Measurements from ENCODE around the gene PFDN1. TPM values are rescaled to one million over a fixed set of nuclear protein-coding genes. Genes with fewer than 3 reads are reported as not detected.

Gene PFDN1
- total and polyA plus RNA-seq, 2 experiments from 2014 or later, result 119 to 256 TPM

DNA sequence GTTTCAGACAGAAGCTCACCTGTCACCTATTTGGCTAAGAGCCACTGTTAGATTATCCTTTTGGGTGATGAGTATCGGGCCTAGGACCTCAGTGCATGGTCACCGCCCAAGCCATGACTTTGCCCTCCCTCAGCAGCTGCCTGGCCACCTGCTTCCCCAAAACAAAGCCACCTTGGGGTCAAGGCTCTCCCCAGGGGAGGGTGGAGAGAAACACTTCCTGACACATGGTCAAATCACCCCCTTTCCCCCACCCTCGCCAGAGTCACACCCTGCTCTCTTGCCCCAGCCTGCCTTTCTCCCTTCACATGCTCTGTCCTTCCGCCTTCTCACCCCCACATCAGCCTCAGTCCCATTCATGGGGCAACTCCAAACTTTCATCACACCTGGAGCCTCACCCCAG, 45.2 kb upstream of the PFDN1 start (continued):
- TF ChIP-seq, protein P1, sequence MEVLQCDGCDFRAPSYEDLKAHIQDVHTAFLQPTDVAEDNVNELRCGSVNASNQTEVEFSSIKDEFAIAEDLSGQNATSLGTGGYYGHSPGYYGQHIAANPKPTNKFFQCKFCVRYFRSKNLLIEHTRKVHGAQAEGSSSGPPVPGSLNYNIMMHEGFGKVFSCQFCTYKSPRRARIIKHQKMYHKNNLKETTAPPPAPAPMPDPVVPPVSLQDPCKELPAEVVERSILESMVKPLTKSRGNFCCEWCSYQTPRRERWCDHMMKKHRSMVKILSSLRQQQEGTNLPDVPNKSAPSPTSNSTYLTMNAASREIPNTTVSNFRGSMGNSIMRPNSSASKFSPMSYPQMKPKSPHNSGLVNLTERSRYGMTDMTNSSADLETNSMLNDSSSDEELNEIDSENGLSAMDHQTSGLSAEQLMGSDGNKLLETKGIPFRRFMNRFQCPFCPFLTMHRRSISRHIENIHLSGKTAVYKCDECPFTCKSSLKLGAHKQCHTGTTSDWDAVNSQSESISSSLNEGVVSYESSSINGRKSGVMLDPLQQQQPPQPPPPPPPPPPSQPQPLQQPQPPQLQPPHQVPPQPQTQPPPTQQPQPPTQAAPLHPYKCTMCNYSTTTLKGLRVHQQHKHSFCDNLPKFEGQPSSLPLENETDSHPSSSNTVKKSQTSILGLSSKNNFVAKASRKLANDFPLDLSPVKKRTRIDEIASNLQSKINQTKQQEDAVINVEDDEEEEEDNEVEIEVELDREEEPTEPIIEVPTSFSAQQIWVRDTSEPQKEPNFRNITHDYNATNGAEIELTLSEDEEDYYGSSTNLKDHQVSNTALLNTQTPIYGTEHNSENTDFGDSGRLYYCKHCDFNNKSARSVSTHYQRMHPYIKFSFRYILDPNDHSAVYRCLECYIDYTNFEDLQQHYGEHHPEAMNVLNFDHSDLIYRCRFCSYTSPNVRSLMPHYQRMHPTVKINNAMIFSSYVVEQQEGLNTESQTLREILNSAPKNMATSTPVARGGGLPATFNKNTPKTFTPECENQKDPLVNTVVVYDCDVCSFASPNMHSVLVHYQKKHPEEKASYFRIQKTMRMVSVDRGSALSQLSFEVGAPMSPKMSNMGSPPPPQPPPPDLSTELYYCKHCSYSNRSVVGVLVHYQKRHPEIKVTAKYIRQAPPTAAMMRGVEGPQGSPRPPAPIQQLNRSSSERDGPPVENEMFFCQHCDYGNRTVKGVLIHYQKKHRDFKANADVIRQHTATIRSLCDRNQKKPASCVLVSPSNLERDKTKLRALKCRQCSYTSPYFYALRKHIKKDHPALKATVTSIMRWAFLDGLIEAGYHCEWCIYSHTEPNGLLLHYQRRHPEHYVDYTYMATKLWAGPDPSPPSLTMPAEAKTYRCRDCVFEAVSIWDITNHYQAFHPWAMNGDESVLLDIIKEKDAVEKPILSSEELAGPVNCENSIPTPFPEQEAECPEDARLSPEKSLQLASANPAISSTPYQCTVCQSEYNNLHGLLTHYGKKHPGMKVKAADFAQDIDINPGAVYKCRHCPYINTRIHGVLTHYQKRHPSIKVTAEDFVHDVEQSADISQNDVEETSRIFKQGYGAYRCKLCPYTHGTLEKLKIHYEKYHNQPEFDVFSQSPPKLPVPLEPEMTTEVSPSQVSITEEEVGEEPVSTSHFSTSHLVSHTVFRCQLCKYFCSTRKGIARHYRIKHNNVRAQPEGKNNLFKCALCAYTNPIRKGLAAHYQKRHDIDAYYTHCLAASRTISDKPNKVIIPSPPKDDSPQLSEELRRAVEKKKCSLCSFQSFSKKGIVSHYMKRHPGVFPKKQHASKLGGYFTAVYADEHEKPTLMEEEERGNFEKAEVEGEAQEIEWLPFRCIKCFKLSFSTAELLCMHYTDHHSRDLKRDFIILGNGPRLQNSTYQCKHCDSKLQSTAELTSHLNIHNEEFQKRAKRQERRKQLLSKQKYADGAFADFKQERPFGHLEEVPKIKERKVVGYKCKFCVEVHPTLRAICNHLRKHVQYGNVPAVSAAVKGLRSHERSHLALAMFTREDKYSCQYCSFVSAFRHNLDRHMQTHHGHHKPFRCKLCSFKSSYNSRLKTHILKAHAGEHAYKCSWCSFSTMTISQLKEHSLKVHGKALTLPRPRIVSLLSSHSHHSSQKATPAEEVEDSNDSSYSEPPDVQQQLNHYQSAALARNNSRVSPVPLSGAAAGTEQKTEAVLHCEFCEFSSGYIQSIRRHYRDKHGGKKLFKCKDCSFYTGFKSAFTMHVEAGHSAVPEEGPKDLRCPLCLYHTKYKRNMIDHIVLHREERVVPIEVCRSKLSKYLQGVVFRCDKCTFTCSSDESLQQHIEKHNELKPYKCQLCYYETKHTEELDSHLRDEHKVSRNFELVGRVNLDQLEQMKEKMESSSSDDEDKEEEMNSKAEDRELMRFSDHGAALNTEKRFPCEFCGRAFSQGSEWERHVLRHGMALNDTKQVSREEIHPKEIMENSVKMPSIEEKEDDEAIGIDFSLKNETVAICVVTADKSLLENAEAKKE (CRISPR knock-in tag; IDR thresholded peaks at IDR 0.05), result no peak
- no peak for TF ChIP-seq EZH2phosphoT487 (IDR thresholded peaks at IDR 0.05; ENCODE audit: unreplicated experiment)
- TF ChIP-seq JUNB (IDR thresholded peaks at IDR 0.05; ENCODE audit: unreplicated experiment), result no peak
- TF ChIP-seq, protein P2, sequence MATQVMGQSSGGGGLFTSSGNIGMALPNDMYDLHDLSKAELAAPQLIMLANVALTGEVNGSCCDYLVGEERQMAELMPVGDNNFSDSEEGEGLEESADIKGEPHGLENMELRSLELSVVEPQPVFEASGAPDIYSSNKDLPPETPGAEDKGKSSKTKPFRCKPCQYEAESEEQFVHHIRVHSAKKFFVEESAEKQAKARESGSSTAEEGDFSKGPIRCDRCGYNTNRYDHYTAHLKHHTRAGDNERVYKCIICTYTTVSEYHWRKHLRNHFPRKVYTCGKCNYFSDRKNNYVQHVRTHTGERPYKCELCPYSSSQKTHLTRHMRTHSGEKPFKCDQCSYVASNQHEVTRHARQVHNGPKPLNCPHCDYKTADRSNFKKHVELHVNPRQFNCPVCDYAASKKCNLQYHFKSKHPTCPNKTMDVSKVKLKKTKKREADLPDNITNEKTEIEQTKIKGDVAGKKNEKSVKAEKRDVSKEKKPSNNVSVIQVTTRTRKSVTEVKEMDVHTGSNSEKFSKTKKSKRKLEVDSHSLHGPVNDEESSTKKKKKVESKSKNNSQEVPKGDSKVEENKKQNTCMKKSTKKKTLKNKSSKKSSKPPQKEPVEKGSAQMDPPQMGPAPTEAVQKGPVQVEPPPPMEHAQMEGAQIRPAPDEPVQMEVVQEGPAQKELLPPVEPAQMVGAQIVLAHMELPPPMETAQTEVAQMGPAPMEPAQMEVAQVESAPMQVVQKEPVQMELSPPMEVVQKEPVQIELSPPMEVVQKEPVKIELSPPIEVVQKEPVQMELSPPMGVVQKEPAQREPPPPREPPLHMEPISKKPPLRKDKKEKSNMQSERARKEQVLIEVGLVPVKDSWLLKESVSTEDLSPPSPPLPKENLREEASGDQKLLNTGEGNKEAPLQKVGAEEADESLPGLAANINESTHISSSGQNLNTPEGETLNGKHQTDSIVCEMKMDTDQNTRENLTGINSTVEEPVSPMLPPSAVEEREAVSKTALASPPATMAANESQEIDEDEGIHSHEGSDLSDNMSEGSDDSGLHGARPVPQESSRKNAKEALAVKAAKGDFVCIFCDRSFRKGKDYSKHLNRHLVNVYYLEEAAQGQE (IDR thresholded peaks at IDR 0.05; ENCODE audit: unreplicated experiment), result no peak
- TF ChIP-seq, protein P3, sequence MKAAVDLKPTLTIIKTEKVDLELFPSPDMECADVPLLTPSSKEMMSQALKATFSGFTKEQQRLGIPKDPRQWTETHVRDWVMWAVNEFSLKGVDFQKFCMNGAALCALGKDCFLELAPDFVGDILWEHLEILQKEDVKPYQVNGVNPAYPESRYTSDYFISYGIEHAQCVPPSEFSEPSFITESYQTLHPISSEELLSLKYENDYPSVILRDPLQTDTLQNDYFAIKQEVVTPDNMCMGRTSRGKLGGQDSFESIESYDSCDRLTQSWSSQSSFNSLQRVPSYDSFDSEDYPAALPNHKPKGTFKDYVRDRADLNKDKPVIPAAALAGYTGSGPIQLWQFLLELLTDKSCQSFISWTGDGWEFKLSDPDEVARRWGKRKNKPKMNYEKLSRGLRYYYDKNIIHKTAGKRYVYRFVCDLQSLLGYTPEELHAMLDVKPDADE (IDR thresholded peaks at IDR 0.05), result no peak
- no peak for TF ChIP-seq STAT1 (IDR thresholded peaks at IDR 0.05; ENCODE audit: unreplicated experiment)
- TF ChIP-seq ZNF331 (CRISPR knock-in tag; IDR thresholded peaks at IDR 0.05; ENCODE audit: low read depth), result no peak
- no peak for TF ChIP-seq ZNF114 (CRISPR knock-in tag; IDR thresholded peaks at IDR 0.05)

Measured in GM23338 (cell line).